ENCODE measurements around the gene ANKMY1. TPM values are rescaled to one million over a fixed set of nuclear protein-coding genes. Genes with fewer than 3 reads are reported as not detected.

Gene ANKMY1
- total RNA-seq, 1 experiment from 2014 or later: 19.5 TPM

DNA sequence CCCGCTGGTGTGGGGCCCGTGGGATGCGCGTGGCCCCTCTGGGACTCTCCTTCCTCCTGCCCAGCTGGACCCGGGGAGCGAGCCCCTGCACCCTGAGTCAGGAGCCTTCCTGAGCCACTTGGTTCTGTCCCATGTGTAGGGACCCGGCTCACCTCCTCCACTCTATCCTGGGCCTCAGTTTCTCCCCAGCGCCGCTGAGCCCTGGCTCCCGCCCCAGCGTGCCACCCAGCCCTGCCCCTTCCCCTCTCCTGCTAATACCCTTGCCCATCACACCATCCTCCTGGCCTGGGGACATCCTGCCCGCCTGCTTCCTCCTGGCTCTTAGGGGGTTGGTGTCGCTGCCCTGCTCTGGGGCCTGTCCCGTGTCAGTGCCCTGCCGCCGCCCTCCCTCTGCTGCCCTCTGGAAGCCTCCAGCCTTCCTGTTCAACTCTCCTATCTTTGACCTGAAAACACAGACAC, 97.5 kb downstream of the ANKMY1 start:
- Histone ChIP-seq H3K79me2 (ENCODE audit: low read length) (no peaks in the 10 kb centered on the region), H3K27ac (ENCODE audit: low read length) (no peak overlapping the region), H3F3A (ENCODE audit: low read length, unreplicated experiment) (no peaks in the 10 kb centered on the region), H3K4me3 (ENCODE audit: low read length) (no peak overlapping the region), H3K9ac (ENCODE audit: low read length) (no peak overlapping the region), H3K4me1 (ENCODE audit: insufficient read depth, low read length) (no peaks in the 10 kb centered on the region), H3K9me3 (ENCODE audit: low read length) (no peaks in the 10 kb centered on the region), H3K9me2 (replicated peaks; ENCODE audit: low read length) (no peaks in the 10 kb centered on the region), H3K36me3 (ENCODE audit: low read depth, low read length) (peaks cover 6% of the 10 kb centered on the region), H4K20me1 (ENCODE audit: low read length) (no peaks in the 10 kb centered on the region), H3K4me2 (ENCODE audit: low read length) (no peak overlapping the region), H2AFZ (ENCODE audit: low read length) (no peak overlapping the region), H3K27me3 (ENCODE audit: low read length) (no peaks in the 10 kb centered on the region)
- BruUV-seq (replicated peaks): no TSS peak
- ChIA-PET POLR2A (ENCODE audit: unreplicated experiment) (no interaction called here), CTCF (no interaction called here)
- TF ChIP-seq EZH2 (IDR thresholded peaks at IDR 0.05; ENCODE audit: low read length, unreplicated experiment): no peak
- TF ChIP-seq, protein P1, sequence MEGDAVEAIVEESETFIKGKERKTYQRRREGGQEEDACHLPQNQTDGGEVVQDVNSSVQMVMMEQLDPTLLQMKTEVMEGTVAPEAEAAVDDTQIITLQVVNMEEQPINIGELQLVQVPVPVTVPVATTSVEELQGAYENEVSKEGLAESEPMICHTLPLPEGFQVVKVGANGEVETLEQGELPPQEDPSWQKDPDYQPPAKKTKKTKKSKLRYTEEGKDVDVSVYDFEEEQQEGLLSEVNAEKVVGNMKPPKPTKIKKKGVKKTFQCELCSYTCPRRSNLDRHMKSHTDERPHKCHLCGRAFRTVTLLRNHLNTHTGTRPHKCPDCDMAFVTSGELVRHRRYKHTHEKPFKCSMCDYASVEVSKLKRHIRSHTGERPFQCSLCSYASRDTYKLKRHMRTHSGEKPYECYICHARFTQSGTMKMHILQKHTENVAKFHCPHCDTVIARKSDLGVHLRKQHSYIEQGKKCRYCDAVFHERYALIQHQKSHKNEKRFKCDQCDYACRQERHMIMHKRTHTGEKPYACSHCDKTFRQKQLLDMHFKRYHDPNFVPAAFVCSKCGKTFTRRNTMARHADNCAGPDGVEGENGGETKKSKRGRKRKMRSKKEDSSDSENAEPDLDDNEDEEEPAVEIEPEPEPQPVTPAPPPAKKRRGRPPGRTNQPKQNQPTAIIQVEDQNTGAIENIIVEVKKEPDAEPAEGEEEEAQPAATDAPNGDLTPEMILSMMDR (conservative IDR thresholded peaks at IDR 0.05; ENCODE audit: low read depth, low read length): no peak
- no peak for TF ChIP-seq EZH2phosphoT487 (IDR thresholded peaks at IDR 0.05; ENCODE audit: borderline replicate concordance, low read length)
- intact Hi-C loops (cut with micrococcal nuclease): no loop called here
- no peak for ATAC-seq
- DNase-seq: no peak

DNA sequence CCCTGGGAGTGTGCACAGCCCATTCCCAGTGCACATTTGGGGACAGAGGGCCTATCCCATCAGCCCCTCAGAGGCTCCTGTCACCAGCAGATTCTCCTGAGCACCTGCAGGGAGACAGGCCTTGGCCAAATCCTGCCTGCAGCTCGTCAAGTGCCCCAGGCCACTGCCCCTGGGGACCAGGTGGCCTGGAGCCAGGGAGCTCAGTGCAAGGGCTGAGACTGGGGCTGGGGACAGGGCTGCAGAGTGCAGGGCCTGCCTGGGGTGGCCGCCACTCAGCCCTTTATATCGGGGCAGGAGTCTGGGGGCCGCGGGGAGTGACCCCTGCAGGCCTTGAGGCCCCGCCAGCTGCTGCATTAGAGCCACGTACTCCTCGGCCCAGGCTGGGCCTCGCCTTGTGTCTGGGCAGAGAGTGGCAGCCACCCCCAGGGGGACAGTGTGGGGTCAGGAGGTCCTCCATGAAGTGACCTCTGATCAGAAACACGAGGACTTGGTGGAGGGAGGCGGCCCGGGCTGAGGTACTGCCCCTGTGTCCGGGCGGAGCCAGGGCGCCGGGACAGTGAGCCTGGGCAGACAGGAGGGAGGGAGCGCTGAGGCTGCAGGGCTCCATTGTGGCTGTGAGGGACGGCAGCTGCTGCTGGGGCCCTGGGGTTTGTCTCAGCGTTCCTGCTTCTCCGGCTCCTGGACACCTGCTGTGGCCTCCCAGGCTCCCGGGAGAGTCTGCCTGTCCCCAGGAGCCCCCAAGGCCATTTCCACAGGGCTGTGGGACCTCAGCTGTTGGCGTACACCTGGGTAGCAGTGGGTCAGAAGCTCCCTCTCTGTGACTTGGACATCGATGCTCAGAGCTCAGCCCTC, 98.2 kb downstream of the ANKMY1 start:
- no peak for ATAC-seq
- intact Hi-C loops (cut with micrococcal nuclease): no loop called here
- no peak overlapping the region for H3K4me3 ChIP-seq (ENCODE audit: low read length)
- no peaks in the 10 kb centered on the region for H3K27me3 ChIP-seq (ENCODE audit: low read length)
- H3K9ac ChIP-seq (ENCODE audit: low read length): no peak overlapping the region
- H2AFZ ChIP-seq (ENCODE audit: low read length): no peak overlapping the region
- H4K20me1 ChIP-seq (ENCODE audit: low read length): no peaks in the 10 kb centered on the region
- ChIA-PET POLR2A (ENCODE audit: unreplicated experiment) (no interaction called here), CTCF (no interaction called here)
- H3K4me1 ChIP-seq (ENCODE audit: insufficient read depth, low read length): no peaks in the 10 kb centered on the region
- BruUV-seq (replicated peaks): no TSS peak
- H3F3A ChIP-seq (ENCODE audit: low read length, unreplicated experiment): no peaks in the 10 kb centered on the region
- no peaks in the 10 kb centered on the region for H3K9me2 ChIP-seq (replicated peaks; ENCODE audit: low read length)
- TF ChIP-seq, protein P1 (conservative IDR thresholded peaks at IDR 0.05; ENCODE audit: low read depth, low read length): no peak
- TF ChIP-seq EZH2phosphoT487 (IDR thresholded peaks at IDR 0.05; ENCODE audit: borderline replicate concordance, low read length) (no peak), EZH2 (IDR thresholded peaks at IDR 0.05; ENCODE audit: low read length, unreplicated experiment) (no peak)
- H3K36me3 ChIP-seq (ENCODE audit: low read depth, low read length): peaks cover 6% of the 10 kb centered on the region
- no peak for DNase-seq
- no peaks in the 10 kb centered on the region for H3K9me3 ChIP-seq (ENCODE audit: low read length)
- no peak overlapping the region for H3K4me2 ChIP-seq (ENCODE audit: low read length)
- H3K27ac ChIP-seq (ENCODE audit: low read length): no peak overlapping the region
- H3K79me2 ChIP-seq (ENCODE audit: low read length): no peaks in the 10 kb centered on the region

DNA sequence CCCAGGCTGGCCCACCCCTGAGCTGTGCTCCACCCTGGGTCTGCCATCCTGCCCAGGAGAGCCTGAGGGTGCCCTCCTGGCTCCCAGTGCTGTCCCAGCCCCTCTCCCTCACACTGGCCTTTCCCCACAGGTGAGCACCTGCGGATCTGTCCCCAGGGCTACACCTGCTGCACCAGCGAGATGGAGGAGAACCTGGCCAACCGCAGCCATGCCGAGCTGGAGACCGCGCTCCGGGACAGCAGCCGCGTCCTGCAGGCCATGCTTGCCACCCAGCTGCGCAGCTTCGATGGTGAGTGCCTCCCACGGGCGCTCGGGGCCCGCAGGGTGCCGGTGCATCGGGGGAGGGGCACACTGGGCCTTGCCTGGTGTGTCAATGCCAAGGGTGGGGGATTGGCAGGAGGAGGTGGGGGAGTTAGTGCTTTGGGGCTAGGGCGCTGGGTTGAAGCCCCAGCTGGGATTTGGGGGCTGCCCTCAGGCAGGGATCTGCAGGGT, 98.8 kb downstream of the ANKMY1 start:
- H3K36me3 ChIP-seq (ENCODE audit: low read depth, low read length): peaks cover 5% of the 10 kb centered on the region
- DNase-seq: no peak
- POLR2A ChIA-PET (ENCODE audit: unreplicated experiment): no interaction called here
- H3K79me2 ChIP-seq (ENCODE audit: low read length): no peaks in the 10 kb centered on the region
- no TSS peak for BruUV-seq (replicated peaks)
- CTCF ChIA-PET: no interaction called here
- H3K9me2 ChIP-seq (replicated peaks; ENCODE audit: low read length): no peaks in the 10 kb centered on the region
- TF ChIP-seq, protein P1 (conservative IDR thresholded peaks at IDR 0.05; ENCODE audit: low read depth, low read length): no peak
- no peak for TF ChIP-seq EZH2 (IDR thresholded peaks at IDR 0.05; ENCODE audit: low read length, unreplicated experiment)
- no peak for TF ChIP-seq EZH2phosphoT487 (IDR thresholded peaks at IDR 0.05; ENCODE audit: borderline replicate concordance, low read length)
- intact Hi-C loops (cut with micrococcal nuclease): no loop called here
- H3F3A ChIP-seq (ENCODE audit: low read length, unreplicated experiment): no peaks in the 10 kb centered on the region
- no peak overlapping the region for H3K9ac ChIP-seq (ENCODE audit: low read length)
- no peaks in the 10 kb centered on the region for H3K27me3 ChIP-seq (ENCODE audit: low read length)
- H2AFZ ChIP-seq (ENCODE audit: low read length): no peak overlapping the region
- H3K4me1 ChIP-seq (ENCODE audit: insufficient read depth, low read length): no peaks in the 10 kb centered on the region
- H3K4me3 ChIP-seq (ENCODE audit: low read length): no peak overlapping the region
- ATAC-seq: no peak
- no peaks in the 10 kb centered on the region for H3K9me3 ChIP-seq (ENCODE audit: low read length)
- no peak overlapping the region for H3K4me2 ChIP-seq (ENCODE audit: low read length)
- no peaks in the 10 kb centered on the region for H4K20me1 ChIP-seq (ENCODE audit: low read length)
- no peak overlapping the region for H3K27ac ChIP-seq (ENCODE audit: low read length)

Measured in PC-3 (cell line).